ENCODE results near the gene SMIM43. TPM values are rescaled to one million over a fixed set of nuclear protein-coding genes. Genes with fewer than 3 reads are reported as not detected.

The SMIM43 gene
- total and polyA plus RNA-seq, 2 donors (not counting 1 experiment from before 2014, with no cell fraction given), result not detected

GRCh38 chr4:121737846-121738554 is 27.0 kb downstream of the SMIM43 start:
- Histone ChIP-seq H3K9me3 (ENCODE audit: control extremely low read depth in 1 of 3, control insufficient read depth in 2 of 3, insufficient read depth in 1 of 3, low read length in 2 of 3) (no peaks in the 10 kb centered on the region), H3K79me2 (ENCODE audit: control insufficient read depth, insufficient read depth, low read length) (no peaks in the 10 kb centered on the region), H3K4me1 (ENCODE audit: control insufficient read depth in 2 of 2, insufficient read depth in 2 of 2, low read length in 2 of 2) (no peaks in the 10 kb centered on the region), H3K4me2 (replicated peaks; ENCODE audit: low read depth, low read length, poor library complexity, severe bottlenecking) (no peak overlapping the region), H3K27me3 (replicated peaks in 1 of 4; ENCODE audit: control extremely low read depth in 1 of 4, control insufficient read depth in 3 of 4, insufficient read depth in 4 of 4, low read length in 3 of 4) (peaks cover 0 to 7% (median 0%) of the 10 kb centered on the region in 4 experiments), H4K20me1 (ENCODE audit: control insufficient read depth, insufficient read depth, low read length, poor library complexity, severe bottlenecking) (no peaks in the 10 kb centered on the region), H2AFZ (ENCODE audit: insufficient read depth, low read depth, low read length, poor library complexity, severe bottlenecking) (no peak overlapping the region), H3K36me3 (replicated peaks in 1 of 2; ENCODE audit: control extremely low read depth in 1 of 2, control insufficient read depth in 1 of 2, extremely low read depth in 1 of 2, insufficient read depth in 2 of 2, low read length in 1 of 2) (no peaks in the 10 kb centered on the region), H3K4me3 (ENCODE audit: control extremely low read depth in 1 of 5, extremely low read depth in 1 of 5, insufficient read depth in 1 of 5, low read depth in 2 of 5, low read length in 4 of 5) (no peak overlapping the region), H3K27ac (ENCODE audit: low read length in 2 of 2) (no peak overlapping the region), H3K9ac (ENCODE audit: low read length) (no peak overlapping the region)
- H3K4me1 Mint-ChIP-seq, result no peaks in the 10 kb centered on the region
- H3K9me3 Mint-ChIP-seq (ENCODE audit: insufficient read depth), result no peaks in the 10 kb centered on the region
- H3K27ac Mint-ChIP-seq, result no peak overlapping the region
- TF ChIP-seq CTCF (IDR thresholded peaks at IDR 0.05) (no peak), EZH2 (IDR thresholded peaks at IDR 0.05; ENCODE audit: borderline replicate concordance, insufficient read depth, low read depth, low read length, poor library complexity, severe bottlenecking) (no peak)
- no peak for DNase-seq
- ChIA-PET CTCF (interaction anchor here (1.6 to 2.0 kb wide), 3 partner anchors 276 to 546 kb away, joined by 5 to 9 read pairs (median 6); no protein-coding TSS in a partner anchor), POLR2A (no interaction called here)
- intact Hi-C loops (cut with micrococcal nuclease), result no loop called here
- 100% methylated on average over 3 of the region's 10 CpGs for WGBS (ENCODE audit: insufficient coverage)
- no peak overlapping the region for H3K4me3 Mint-ChIP-seq
- H3K27me3 Mint-ChIP-seq, result peaks cover 27% of the 10 kb centered on the region
- ATAC-seq (ENCODE audit: low read depth), result no peak

GRCh38 chr4:121736735-121737351 is 28.1 kb downstream of the SMIM43 start:
- no peak overlapping the region for H3K27ac Mint-ChIP-seq
- peak; percentile 16 for DNase-seq
- Histone ChIP-seq H3K79me2 (ENCODE audit: control insufficient read depth, insufficient read depth, low read length) (no peaks in the 10 kb centered on the region), H4K20me1 (ENCODE audit: control insufficient read depth, insufficient read depth, low read length, poor library complexity, severe bottlenecking) (no peaks in the 10 kb centered on the region), H3K4me2 (replicated peaks; ENCODE audit: low read depth, low read length, poor library complexity, severe bottlenecking) (no peak overlapping the region), H3K9ac (ENCODE audit: low read length) (no peak overlapping the region), H3K4me1 (ENCODE audit: control insufficient read depth in 2 of 2, insufficient read depth in 2 of 2, low read length in 2 of 2) (no peaks in the 10 kb centered on the region), H2AFZ (ENCODE audit: insufficient read depth, low read depth, low read length, poor library complexity, severe bottlenecking) (no peak overlapping the region), H3K4me3 (ENCODE audit: control extremely low read depth in 1 of 5, extremely low read depth in 1 of 5, insufficient read depth in 1 of 5, low read depth in 2 of 5, low read length in 4 of 5) (no peak overlapping the region), H3K27me3 (replicated peaks in 1 of 4; ENCODE audit: control extremely low read depth in 1 of 4, control insufficient read depth in 3 of 4, insufficient read depth in 4 of 4, low read length in 3 of 4) (peaks cover 0 to 7% (median 0%) of the 10 kb centered on the region in 4 experiments), H3K36me3 (replicated peaks in 1 of 2; ENCODE audit: control extremely low read depth in 1 of 2, control insufficient read depth in 1 of 2, extremely low read depth in 1 of 2, insufficient read depth in 2 of 2, low read length in 1 of 2) (no peaks in the 10 kb centered on the region), H3K27ac (ENCODE audit: low read length in 2 of 2) (no peak overlapping the region), H3K9me3 (ENCODE audit: control extremely low read depth in 1 of 3, control insufficient read depth in 2 of 3, insufficient read depth in 1 of 3, low read length in 2 of 3) (no peaks in the 10 kb centered on the region)
- intact Hi-C loops (cut with micrococcal nuclease), result no loop called here
- POLR2A ChIA-PET, result no interaction called here
- TF ChIP-seq CTCF (IDR thresholded peaks at IDR 0.05) (peak; percentile 31), EZH2 (IDR thresholded peaks at IDR 0.05; ENCODE audit: borderline replicate concordance, insufficient read depth, low read depth, low read length, poor library complexity, severe bottlenecking) (no peak)
- H3K4me1 Mint-ChIP-seq, result no peaks in the 10 kb centered on the region
- no peak for ATAC-seq (ENCODE audit: low read depth)
- CTCF ChIA-PET, result interaction anchor here (0.8 to 2.0 kb wide), 4 partner anchors 15 to 545 kb away, joined by 5 to 9 read pairs (median 6); no protein-coding TSS in a partner anchor
- H3K4me3 Mint-ChIP-seq, result no peak overlapping the region
- no peaks in the 10 kb centered on the region for H3K9me3 Mint-ChIP-seq (ENCODE audit: insufficient read depth)
- no CpG with 5 or more reads among the region's 5 CpGs for WGBS (ENCODE audit: insufficient coverage)
- peaks cover 27% of the 10 kb centered on the region for H3K27me3 Mint-ChIP-seq

Data from B cell (primary cell).